Measurements from ENCODE around the gene NXNL1. TPM values are rescaled to one million over a fixed set of nuclear protein-coding genes. Genes with fewer than 3 reads are reported as not detected.

The NXNL1 gene
- total and polyA plus RNA-seq, 2 of the 4 experiments (the other 2 are of a cell fraction): not detected

- H2BK20ac ChIP-seq (ENCODE audit: low read depth, low read length): peak within 1 kb of the TSS; percentile 65
- peak within 1 kb of the TSS; percentile 80 for H3K4ac ChIP-seq (ENCODE audit: low read depth, low read length)
- H3K79me1 ChIP-seq (ENCODE audit: low read depth in 1 of 2, low read length in 2 of 2): peaks cover 9 to 42% of the 10 kb centered on the region in 2 experiments; a peak in 3 of 4 replicates
- dilution Hi-C loops (cut with HindIII; ENCODE audit: low sequenced_read_pairs, unreplicated experiment) (no loop called here), in situ Hi-C loops (cut with MboI; ENCODE audit: low sequenced_read_pairs) (no loop called here), intact Hi-C loops (cut with micrococcal nuclease) (loop anchor here (1.0 kb wide), 1 partner anchor 41 kb away; the partner anchor contains the start of gene PGLS)
- H4K91ac ChIP-seq (ENCODE audit: insufficient read depth, low read depth, low read length): peak within 1 kb of the TSS; percentile 54; the same call in 1 of the 2 replicates
- no peaks in the 10 kb centered on the region for H3K36me3 ChIP-seq (ENCODE audit: control insufficient read depth, insufficient read depth, low read length)
- H2AFZ ChIP-seq (replicated peaks; ENCODE audit: low read length, poor library complexity): peak within 1 kb of the TSS; percentile 98
- H3K56ac ChIP-seq (ENCODE audit: extremely low read depth, insufficient read depth, low read length): no peak within 1 kb of the TSS
- H4K8ac ChIP-seq (ENCODE audit: low read depth in 2 of 2, low read length in 2 of 2): peak within 1 kb of the TSS; percentile 53 to 87; a peak in 3 of 4 replicates
- WGBS, 2 experiments (ENCODE audit: extremely low coverage in 2 of 2, insufficient read length in 1 of 2): 0% methylated on average over 22 of the region's 67 CpGs; no CpG with 5 or more reads in 1 of the 2 experiments
- peak within 1 kb of the TSS; percentile 45; the same call in 1 of the 3 replicates for H2BK15ac ChIP-seq (ENCODE audit: low read depth, low read length)
- H3K14ac ChIP-seq (replicated peaks; ENCODE audit: low read depth, low read length): peak within 1 kb of the TSS; percentile 69
- peak within 1 kb of the TSS; percentile 84 for H3K4me2 ChIP-seq (ENCODE audit: low read depth, low read length)
- H3K9me3 ChIP-seq (ENCODE audit: control insufficient read depth, insufficient read depth, low read length): no peaks in the 10 kb centered on the region
- peak within 1 kb of the TSS; percentile 31; the same call in 1 of the 2 replicates for H3K23ac ChIP-seq (ENCODE audit: low read depth, low read length)
- peak within 1 kb of the TSS; percentile 60; the same call in 1 of the 2 replicates for H2AK5ac ChIP-seq (ENCODE audit: low read depth, low read length)
- ChIA-PET POLR2A (ENCODE audit: unreplicated experiment) (no interaction called here), CTCF (interaction anchor here (1.0 kb wide), 1 partner anchor 43 kb away, joined by 3 read pairs; no protein-coding TSS in a partner anchor)
- BruUV-seq (replicated peaks): no TSS peak
- H3K27me3 ChIP-seq (ENCODE audit: control insufficient read depth, insufficient read depth, low read length): no peaks in the 10 kb centered on the region
- peak within 1 kb of the TSS; percentile 20 for H2BK5ac ChIP-seq (ENCODE audit: low read depth, low read length, poor library complexity, severe bottlenecking)
- peaks cover 12% of the 10 kb centered on the region for H3K4me1 ChIP-seq (ENCODE audit: control insufficient read depth, insufficient read depth, low read length)
- H3K9ac ChIP-seq (ENCODE audit: low read depth, low read length): peak within 1 kb of the TSS; percentile 77
- ATAC-seq (ENCODE audit: low read depth) (peak; percentile 94), DNase-seq (peak; percentile 98)
- peak within 1 kb of the TSS; percentile 91 for H3K4me3 ChIP-seq (ENCODE audit: insufficient read depth, low read depth, low read length)
- H3K9me1 ChIP-seq (ENCODE audit: insufficient read depth, low read length): no peaks in the 10 kb centered on the region
- peak within 1 kb of the TSS; percentile 95 for H2AK9ac ChIP-seq (replicated peaks; ENCODE audit: low read depth, low read length, poor library complexity)
- H3K27ac ChIP-seq (ENCODE audit: insufficient read depth, low read length): peak within 1 kb of the TSS; percentile 73
- TF ChIP-seq POLR2A (IDR thresholded peaks at IDR 0.05; ENCODE audit: low read depth, low read length): peak; percentile 58; the same call in 1 of the 2 replicates
- TF ChIP-seq USF2 (IDR thresholded peaks at IDR 0.05; ENCODE audit: low read depth, low read length): no peak
- 0 out of 2 replicates have a peak, but pooled peaks have one; percentile 16 for TF ChIP-seq CEBPB (IDR thresholded peaks at IDR 0.05; ENCODE audit: low read depth, low read length)
- TF ChIP-seq RFX5 (IDR thresholded peaks at IDR 0.05; ENCODE audit: low read depth, low read length): 0 out of 2 replicates have a peak, but pooled peaks have one; percentile 12
- no peak for TF ChIP-seq ELK1 (IDR thresholded peaks at IDR 0.05; ENCODE audit: borderline replicate concordance, low read depth, low read length)
- TF ChIP-seq MXI1 (IDR thresholded peaks at IDR 0.05; ENCODE audit: borderline replicate concordance, low read depth, low read length): peak; percentile 90
- no peak for TF ChIP-seq RCOR1 (IDR thresholded peaks at IDR 0.05; ENCODE audit: insufficient replicate concordance, low read length)
- TF ChIP-seq MAFK (IDR thresholded peaks at IDR 0.05; ENCODE audit: low read depth, low read length): no peak
- no peak for TF ChIP-seq BHLHE40 (IDR thresholded peaks at IDR 0.05; ENCODE audit: low read depth, low read length)
- peak; percentile 76 for TF ChIP-seq MAZ (IDR thresholded peaks at IDR 0.05; ENCODE audit: borderline replicate concordance, low read depth, low read length)
- H4K20me1 ChIP-seq (ENCODE audit: insufficient read depth, low read length): peaks cover 6% of the 10 kb centered on the region; the same call in 1 of the 2 replicates
- peak within 1 kb of the TSS; percentile 13; the same call in 1 of the 2 replicates for H4K5ac ChIP-seq (ENCODE audit: low read depth, low read length)
- peak within 1 kb of the TSS; percentile 57 for H2BK120ac ChIP-seq (ENCODE audit: low read depth, low read length)
- peak within 1 kb of the TSS; percentile 12; the same call in 1 of the 2 replicates for H3K18ac ChIP-seq (ENCODE audit: low read depth, low read length)
These were observed 9.5 kb upstream of the NXNL1 start, which contains the start of gene SLC27A1 for GRCh38 chr19:17470068-17470841. Gene SLC27A1 (plus strand): TSS chr19:17470524. CDS start chr19:17470541, 17 bp downstream.

Measured in IMR-90 (cell line).